ENCODE data around the gene SPRR2E. TPM values are rescaled to one million over a fixed set of nuclear protein-coding genes. Genes with fewer than 3 reads are reported as not detected.

Gene SPRR2E
- total RNA-seq, 1 donor from 2014 or later: not detected

DNA sequence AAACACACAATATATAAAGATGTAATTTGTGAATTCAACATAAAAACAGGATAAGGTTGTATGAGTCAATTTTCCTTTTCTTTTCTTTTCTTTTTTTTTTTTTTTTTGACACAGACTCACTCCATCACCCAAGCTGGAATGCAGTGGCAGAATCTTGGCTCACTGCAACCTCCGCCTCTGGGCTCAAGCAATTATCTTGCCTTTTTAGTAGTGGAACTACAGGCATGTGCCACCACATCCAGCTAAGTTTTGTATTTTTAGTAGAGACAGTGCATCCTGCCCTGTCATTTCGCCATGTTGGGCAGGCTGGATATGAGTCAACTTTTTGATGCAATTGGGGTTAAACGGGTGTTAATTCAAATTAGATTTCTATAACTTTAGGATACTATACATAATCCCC is 12.6 kb downstream of the SPRR2E start:
- no peaks in the 10 kb centered on the region for H3K9me3 ChIP-seq
- H3K27me3 ChIP-seq: no peaks in the 10 kb centered on the region
- TF ChIP-seq, protein P1, sequence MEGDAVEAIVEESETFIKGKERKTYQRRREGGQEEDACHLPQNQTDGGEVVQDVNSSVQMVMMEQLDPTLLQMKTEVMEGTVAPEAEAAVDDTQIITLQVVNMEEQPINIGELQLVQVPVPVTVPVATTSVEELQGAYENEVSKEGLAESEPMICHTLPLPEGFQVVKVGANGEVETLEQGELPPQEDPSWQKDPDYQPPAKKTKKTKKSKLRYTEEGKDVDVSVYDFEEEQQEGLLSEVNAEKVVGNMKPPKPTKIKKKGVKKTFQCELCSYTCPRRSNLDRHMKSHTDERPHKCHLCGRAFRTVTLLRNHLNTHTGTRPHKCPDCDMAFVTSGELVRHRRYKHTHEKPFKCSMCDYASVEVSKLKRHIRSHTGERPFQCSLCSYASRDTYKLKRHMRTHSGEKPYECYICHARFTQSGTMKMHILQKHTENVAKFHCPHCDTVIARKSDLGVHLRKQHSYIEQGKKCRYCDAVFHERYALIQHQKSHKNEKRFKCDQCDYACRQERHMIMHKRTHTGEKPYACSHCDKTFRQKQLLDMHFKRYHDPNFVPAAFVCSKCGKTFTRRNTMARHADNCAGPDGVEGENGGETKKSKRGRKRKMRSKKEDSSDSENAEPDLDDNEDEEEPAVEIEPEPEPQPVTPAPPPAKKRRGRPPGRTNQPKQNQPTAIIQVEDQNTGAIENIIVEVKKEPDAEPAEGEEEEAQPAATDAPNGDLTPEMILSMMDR (IDR thresholded peaks at IDR 0.05): no peak
- no peak overlapping the region for H3K4me3 ChIP-seq
- no peaks in the 10 kb centered on the region for H3K36me3 ChIP-seq
- no peak overlapping the region for H3K27ac ChIP-seq
- no peak for DNase-seq (ENCODE audit: low spot score in 2 of 2)
- no peaks in the 10 kb centered on the region for H3K4me1 ChIP-seq
- intact Hi-C loops (cut with DNase I): no loop called here

DNA sequence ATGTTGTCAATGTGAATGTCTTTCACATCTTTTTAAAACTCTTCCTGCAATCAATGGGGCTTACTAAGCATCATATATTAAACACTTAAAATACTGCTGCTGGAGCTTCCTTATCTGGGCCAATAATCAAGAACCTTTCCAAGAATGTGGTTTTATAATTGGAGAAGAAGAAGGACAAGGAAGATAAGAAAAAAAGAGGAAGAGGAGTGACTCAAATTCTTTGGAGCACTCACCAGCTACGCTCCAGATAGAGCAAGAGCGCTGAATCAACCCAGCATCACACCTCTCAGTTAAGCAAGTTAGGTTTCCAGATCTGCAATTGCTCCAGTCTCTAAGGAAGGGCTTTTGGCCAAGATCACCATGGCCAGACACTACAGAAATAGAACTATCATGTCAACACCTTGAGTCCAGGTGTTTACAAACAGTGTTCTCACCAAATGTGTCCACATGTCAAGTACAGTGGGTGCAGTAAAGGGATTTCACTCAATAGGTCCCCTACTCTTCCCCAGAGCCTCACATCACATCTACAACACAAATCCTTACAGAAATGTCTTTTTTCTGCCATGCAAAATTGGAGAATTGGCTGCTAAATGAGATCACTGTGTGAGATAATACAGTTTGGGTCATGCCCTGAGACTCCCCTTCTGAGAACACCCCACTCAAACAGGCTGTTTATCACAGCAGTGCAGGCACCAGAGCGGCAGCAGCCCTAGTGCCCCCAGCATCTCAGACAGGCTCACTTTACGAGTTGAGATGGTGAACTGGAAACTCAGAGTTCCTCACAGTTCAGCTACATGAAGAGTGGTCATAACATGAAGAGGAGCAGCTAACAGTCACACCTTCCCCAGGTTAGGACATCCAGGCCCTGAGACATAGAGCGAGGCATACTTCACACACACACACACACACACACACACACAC is 21.3 kb downstream of the SPRR2E start:
- Histone ChIP-seq H3K4me3 (no peak overlapping the region), H3K27me3 (no peaks in the 10 kb centered on the region), H3K27ac (no peak overlapping the region), H3K36me3 (no peaks in the 10 kb centered on the region), H3K9me3 (no peaks in the 10 kb centered on the region), H3K4me1 (no peaks in the 10 kb centered on the region)
- TF ChIP-seq, protein P1 (IDR thresholded peaks at IDR 0.05): no peak
- DNase-seq (ENCODE audit: low spot score in 2 of 2): no peak
- intact Hi-C loops (cut with DNase I): no loop called here

DNA sequence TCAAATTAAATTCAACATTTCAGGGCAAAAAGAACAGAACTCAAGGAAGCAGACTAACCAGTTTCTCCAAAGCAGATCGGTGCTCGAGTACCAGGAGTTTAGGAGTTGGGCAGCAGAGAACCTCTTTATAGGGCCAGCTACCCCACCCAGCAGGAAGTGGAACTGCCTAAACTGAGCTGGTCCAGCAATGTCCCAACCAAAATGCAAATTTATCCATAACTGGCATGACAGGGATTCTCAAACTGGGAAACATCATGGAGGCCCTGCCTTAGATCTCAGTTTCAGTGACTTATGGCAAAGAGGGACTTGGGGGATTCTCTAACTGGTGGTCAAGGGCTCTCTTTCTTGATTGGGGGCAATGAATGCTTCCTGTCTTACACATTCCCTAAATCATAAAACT is 22.8 kb downstream of the SPRR2E start, which contains the start of gene SPRR2B:
TSS of gene SPRR2B (minus strand) at position 101 of the 400 bp plus-strand sequence. CDS start 772 bp downstream, outside the sequence.
- no peaks in the 10 kb centered on the region for H3K36me3 ChIP-seq
- intact Hi-C loops (cut with DNase I): no loop called here
- H3K4me3 ChIP-seq: no peak within 1 kb of the TSS
- H3K27ac ChIP-seq: no peak within 1 kb of the TSS
- no peak for DNase-seq (ENCODE audit: low spot score in 2 of 2)
- no peaks in the 10 kb centered on the region for H3K4me1 ChIP-seq
- H3K9me3 ChIP-seq: no peaks in the 10 kb centered on the region
- no peaks in the 10 kb centered on the region for H3K27me3 ChIP-seq
- TF ChIP-seq, protein P1 (IDR thresholded peaks at IDR 0.05): no peak

DNA sequence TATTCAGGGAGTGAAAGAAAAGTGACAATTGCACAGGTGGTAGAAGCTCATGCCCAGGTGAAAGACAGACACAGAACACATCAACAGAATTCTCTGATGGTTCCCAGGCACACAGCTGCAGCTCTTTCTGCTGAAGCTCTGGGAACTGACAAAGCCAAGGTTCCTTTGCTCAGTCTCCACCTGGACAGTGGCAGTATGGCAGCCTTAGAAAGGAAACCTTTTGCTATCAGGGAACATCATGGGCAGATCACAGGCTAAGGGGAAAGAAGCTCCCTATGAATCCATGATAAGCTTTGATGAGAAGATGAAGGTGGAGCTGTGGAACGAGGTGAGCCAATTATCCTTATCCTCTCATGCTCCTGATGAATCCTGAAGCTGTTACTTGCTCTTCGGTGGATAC is 24.1 kb downstream of the SPRR2E start:
- no peaks in the 10 kb centered on the region for H3K9me3 ChIP-seq
- H3K27ac ChIP-seq: no peak overlapping the region
- H3K36me3 ChIP-seq: no peaks in the 10 kb centered on the region
- no peaks in the 10 kb centered on the region for H3K4me1 ChIP-seq
- intact Hi-C loops (cut with DNase I): no loop called here
- no peak overlapping the region for H3K4me3 ChIP-seq
- H3K27me3 ChIP-seq: no peaks in the 10 kb centered on the region
- no peak for DNase-seq (ENCODE audit: low spot score in 2 of 2)
- TF ChIP-seq, protein P1 (IDR thresholded peaks at IDR 0.05): no peak

DNA sequence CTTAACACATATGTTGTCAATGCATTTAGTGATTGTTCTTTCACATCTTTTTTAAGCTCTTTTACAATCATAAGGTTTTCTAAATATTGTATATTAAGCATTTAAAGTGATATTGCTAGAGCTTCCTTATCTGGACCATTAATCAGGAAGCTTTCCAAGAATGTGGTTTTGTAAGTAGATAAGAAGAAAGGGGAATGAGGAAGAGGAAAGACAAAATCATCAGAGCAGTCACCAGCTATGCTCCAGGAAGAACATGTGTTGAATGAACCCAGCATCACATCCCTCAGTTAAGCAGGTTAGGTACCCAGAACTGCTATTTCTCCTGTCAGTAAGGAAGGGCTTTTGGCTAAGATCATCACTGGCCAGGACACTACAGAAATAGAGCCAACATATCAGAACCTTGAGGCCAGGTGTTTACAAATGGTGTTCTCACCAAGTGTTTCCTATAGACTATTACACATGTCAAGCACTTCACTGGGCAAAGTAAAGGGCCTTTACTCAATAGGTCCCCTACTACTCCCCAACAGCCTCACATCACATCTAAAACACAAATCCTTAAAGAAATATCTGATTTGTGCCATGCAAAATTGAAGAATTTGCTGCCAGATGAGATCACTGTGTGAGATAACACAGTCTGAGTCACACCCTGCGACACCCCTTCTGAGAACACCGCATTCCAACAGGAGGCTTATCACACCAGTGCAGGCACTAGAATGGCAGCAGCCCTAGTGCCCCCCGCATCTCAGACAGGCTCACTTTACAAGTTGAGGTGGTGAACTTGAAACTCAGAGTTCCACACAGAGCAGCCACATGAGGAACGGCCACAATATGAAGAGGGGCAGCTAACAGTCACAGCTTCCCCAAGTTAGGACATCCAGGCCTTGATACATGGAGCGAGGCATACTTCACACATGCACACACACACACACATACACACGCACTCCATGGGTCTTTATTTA is 35.2 kb downstream of the SPRR2E start:
- Histone ChIP-seq H3K27ac (no peak overlapping the region), H3K4me3 (no peak overlapping the region), H3K36me3 (no peaks in the 10 kb centered on the region), H3K9me3 (no peaks in the 10 kb centered on the region), H3K4me1 (no peaks in the 10 kb centered on the region), H3K27me3 (no peaks in the 10 kb centered on the region)
- TF ChIP-seq, protein P1 (IDR thresholded peaks at IDR 0.05): no peak
- DNase-seq (ENCODE audit: low spot score in 2 of 2): no peak
- intact Hi-C loops (cut with DNase I): no loop called here
